Measurements from ENCODE around the gene ITPKC.
"Not testable (repeated sequence)": the region's sequence is repeated elsewhere in the genome, so short reads cannot be mapped to it uniquely, and the experiment has no call there.

ITPKC gene

DNA sequence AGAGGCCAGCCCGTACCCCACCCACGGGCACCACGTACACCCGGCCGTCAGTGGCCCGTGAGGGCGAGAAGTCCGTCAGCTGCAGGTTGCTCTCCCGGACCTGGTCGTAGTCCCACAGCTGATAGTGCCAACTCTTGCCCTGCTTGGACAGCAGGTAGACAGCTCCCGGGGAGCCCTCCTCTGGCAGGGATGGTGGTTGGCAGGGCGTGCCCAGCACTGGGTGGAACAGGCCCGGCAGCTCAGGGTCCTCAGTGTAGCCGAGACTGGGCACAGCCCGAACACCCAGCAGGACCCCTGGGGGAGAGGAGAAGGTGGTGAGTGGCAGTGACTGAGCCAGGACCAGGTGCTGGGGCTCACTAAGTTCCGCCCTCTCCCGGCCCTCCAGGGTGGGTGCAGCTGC lies 25.6 kb downstream of the ITPKC start:
- no peak for DNase-seq

DNA sequence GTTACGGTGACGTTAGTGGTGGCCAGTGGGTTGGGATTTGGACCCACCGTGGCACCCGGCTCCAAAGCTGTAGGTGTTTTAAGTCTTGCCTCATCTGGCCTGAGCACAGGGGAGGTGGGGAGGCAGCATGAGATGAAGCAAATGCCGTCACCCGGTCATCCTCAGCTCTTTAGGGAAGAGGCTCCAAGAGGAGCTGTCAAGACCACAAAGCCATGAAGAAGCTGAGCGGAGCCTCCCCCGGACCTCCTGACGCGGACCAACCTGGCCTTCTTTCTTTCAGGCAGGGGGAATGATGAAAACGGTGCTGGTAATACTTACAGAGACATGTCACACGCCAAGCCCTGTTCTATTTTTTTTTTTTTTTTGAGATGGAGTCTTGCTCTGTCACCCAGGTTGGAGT lies 26.0 kb downstream of the ITPKC start:
- no peak for DNase-seq

DNA sequence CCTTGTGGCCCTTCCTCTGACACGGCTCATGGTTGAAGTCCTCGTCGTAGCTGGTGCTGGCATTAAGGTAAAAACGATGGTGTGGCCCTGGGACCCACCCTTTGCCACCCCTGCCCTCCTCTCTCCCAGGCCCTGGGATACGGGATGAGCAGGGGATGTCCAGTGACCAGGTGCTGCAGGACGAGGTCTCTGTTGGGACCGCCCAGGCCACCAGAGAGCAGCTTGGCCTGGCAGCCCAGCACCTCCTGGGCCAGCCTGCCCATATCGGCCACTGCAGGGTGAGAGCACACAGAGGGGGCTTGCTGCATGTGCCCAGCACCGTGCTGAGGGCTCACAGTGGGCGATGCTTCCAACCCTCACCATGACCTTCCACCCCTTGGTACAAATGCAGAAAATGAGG lies 27.0 kb downstream of the ITPKC start:
- no peak for DNase-seq

DNA sequence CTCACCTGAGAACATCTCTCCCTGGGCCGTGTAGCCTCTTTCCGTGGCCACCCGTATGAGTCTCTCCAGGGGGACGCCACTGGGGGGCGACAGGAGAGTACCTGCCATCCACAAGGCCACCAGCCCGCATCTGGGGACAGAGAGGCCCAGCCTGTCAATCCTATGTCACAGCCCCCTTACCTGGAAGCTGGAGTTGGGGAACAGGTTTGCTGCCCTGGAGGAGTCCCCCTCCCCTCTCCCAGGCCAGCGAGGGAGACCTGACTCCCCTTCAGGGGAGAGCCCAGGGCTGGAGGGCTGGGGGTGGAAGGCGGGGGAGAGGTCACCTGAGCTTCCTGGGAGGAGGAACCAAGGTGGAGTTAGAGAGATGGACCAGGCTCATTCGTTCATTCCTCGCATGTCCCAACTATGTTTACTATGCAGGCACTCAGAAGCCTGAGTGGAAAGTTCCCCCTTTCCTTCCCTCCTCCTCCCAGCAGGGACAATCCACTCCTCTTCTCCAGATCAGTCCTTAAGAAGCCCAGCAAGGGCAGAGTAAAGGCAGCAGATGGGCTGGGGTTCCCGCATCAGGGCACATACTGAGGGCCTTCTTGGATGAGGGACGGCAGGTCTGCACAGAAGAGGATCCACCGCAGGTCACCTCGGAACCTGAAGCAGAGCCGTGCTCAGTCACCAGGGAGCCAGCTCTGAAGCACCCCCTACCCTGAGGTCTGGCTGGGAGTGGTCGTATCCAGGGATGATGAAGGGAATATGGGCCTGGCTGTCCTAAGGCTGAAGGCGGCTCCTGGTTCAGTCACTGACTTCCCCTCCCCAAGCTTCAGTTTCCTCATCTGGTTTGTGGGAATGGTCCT lies 27.9 kb downstream of the ITPKC start:
- DNase-seq, result no peak

DNA sequence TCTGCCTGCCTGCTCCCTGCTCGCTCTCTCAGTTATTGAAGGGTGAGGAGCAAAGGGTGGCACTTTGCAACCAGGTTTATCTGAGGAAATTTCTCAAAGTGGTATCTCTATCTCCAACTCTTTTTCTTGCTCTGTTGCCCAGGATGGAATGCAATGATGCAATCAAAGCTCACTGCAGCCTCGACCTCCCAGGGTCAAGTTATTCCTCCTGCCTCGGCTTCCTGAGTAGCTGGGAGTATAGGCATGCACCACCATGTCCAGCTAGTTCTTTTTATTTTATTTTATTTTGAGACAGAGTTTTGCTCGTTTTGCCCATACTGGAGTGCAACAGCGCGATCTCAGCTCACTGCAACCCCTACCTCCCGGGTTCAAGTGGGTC lies 28.5 kb downstream of the ITPKC start:
- no peak for DNase-seq

DNA sequence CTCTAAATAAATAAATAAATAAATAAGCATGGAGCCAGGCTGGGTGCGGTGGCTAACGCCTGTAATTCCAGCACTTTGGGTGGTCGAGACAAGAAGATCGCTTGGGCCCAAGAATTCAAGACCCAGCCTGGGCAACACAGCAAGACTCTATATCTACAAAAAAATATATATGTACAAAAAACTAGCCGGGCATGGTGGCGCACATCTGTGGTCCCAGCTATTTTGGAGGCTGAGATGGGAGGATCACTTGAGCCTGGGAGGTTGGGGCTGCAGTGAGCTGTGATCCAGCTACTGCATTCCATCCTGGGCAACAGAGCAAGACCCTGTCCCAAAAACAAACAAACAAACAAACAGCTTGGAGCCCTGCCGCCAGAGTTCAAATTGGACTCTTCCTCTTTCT lies 30.6 kb downstream of the ITPKC start:
- no peak for DNase-seq

DNA sequence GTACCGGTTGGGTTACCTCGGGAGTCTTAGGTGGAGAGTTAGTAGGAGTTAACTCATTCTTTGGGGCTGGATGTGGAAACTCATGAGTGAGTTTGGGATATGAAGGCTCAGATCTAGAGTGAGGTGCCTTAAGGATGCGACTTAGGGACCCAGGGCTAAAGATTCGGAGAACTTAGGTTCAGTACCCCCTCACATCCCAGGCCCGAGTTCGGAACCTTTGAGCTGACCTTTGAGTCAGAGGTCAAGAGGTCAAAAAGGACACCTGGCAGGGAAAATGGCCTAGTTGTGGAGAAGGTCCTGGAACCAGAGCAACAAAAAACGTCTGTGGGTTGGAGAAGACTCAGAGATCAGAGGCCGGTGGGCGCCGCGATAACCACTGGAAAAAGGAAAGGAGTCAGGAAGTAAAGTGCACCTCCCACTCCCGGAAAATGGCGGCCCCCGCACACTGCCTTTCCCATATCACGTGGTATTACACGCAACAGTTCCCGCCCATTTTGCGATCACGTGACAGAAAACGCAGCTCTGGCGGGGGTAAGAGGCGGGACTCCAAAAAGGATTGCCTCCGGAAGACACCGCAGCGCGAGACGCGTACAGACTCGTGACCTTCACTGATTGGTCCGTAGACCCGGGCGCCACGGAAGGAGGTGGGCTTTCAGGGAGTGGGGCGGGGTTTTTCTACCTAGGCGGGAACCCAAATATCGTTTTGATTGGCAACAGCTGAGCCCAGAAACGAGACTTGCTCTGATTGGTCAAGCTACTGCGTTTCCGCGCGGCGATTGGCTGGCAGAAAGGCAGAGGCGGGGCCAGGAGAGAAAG lies 33.4 kb downstream of the ITPKC start, which contains the start of gene ACTMAP:
ACTMAP (minus strand) TSS at position 420 of the 816 bp plus-strand sequence. CDS start 674 bp downstream, outside the sequence.
- peak; percentile 99 to 100 (median 99) for DNase-seq

DNA sequence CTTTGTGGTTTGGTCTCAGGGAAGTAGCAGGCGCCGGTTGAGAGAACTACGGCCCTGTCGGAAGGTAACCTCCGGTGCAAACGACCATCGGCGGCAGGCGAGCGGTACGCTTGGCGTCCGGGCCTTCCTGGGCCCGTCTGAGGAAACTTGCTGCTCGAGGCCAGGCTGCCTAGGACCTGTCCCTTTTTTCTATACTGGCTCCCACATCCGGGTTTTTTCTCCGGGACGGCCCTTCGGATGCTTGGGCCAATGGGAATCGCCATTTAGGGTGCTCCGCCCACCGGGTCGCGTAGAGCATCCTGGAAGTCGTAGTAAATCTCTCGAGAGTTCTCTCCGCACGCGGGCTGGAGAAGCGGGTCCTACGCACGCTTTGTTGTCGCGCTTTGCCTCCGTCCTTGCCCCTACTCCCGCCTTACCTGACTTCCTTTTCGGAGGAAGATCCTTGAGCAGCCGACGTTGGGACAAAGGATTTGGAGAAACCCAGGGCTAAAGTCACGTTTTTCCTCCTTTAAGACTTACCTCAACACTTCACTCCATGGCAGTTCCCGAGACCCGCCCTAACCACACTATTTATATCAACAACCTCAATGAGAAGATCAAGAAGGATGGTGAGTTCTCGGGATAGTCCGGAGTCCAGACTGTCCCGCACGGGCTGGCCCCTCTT lies 34.1 kb downstream of the ITPKC start, which contains the start of gene SNRPA:
SNRPA (plus strand) TSS at position 330 of the 664 bp plus-strand sequence; CDS start at position 536, 206 bp downstream.
- DNase-seq, result peak; percentile 90 to 97 (median 94)

DNA sequence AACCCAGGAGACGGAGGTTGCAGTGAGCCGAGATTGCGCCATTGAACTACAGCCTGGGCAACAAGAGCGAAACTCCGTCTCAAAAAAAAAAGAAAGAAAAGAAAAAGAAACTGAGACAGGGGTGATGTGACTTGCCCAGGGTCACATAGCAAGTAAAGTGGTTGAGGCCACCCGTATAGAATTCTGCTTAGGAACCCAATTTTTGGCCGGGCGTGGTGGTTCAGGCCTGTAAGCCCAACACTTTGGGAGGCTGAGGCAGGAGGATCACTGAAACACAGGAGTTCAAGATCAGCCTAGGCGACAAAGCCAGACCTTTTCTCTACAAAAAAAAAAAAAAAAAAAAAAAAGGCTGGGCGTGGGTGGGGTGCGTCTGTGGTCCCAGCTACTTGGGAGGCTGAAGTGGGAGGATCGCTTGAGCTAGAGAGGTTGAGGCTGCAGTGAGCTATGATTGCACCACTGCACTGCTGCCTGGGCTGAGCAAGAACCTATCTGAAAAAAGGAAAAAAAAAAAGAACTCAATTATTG lies 35.4 kb downstream of the ITPKC start:
- peak in 1 of 5 donors; percentile 31 for DNase-seq

DNA sequence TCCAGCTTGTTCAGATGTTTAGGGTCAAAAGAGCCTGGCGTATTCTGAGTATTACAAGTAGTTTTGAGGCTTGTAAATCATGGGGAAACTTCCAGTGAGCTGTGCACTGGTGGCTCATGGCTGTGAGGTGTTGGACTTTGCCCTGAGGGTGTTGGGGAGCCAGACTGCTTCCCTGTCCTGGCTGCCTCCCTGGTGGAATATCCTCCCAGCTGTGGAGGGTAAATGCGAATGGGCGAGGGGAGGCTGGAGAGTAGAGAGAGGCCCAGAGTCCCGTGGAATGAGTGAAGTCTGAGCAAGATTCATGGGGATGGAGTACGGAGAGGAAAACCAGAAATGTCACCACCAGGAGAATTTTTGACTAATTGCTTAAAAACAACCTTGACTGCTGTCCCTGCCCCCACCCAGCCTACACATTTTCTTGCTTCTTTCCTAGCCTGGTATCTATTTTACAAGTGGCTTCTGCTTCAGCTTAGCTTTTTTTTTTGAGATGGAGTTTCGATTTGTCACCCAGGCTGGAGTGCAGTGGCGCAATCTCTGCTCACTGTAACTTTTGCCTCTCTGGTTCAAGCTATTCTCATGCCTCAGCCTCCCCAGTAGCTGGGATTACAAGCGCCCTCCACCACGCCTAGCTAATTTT lies 37.8 kb downstream of the ITPKC start:
- DNase-seq, result peak in 1 of 5 donors; percentile 68

DNA sequence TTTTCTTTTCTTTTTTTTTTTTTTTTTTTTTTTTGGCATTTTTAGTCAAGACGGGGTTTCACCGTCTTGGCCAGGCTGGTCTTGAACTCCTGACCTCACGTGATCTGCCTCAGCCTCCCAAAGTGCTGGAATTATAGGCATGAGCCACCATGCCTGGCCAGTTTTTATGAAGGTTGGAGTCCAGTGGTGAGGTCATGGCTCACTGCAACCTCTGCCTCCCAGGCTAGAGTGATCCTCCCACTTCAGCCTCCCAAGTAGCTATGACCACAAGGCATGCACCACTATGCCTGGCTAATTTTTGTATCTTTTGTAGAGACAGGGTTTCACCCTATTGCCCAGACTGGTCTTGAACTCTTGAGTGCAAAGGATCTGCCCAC lies 38.3 kb downstream of the ITPKC start:
- DNase-seq, result no peak

DNA sequence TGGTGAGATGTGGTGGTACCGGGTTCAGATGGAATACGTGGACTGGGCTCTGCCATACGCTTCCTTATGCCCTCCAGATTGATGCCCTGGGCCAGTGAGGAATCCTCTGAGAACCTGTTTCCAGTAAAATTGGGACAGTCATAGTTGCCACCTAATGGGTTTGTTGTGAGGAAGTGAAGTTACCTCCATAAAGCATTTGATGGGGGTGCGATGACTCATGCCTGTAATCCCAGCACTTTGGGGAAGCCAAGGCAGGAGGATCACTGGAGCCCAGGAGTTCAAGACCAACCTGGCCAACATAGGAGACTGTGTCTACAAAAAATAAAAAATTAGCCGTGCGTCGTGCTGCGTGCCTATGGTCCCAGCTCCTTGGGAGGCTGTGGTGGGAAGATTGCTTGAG lies 38.9 kb downstream of the ITPKC start:
- DNase-seq, result no peak

DNA sequence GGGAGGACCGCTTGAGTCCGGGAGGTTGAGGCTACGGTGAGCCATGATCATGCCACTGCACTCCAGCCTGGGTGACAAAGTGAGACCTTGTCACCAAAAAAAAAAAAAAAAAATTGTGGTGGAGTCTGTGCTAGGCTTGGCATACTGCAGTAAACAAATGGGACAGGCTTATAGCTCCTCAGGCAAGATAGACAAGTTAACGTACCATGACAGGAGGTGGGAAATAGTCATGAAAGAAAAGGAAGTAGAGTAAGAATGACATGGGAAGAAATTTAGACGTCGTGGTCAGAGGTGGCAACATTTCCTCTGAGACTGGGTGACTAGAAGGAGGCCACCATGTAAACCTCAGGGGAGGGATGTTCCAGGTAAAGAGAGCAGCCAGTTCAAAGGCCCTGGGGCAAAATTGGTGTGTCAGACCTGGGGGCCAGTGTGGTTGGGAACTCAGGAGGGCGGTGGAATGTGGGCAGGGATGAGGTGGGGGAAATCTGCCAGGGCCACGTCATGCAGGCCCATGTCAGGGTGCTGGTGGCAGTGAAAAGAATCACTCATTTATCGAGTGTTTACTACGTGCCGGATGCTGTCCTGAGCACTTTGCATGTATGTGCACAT lies 39.7 kb downstream of the ITPKC start:
- peak in 1 of 5 donors; percentile 19 for DNase-seq

DNA sequence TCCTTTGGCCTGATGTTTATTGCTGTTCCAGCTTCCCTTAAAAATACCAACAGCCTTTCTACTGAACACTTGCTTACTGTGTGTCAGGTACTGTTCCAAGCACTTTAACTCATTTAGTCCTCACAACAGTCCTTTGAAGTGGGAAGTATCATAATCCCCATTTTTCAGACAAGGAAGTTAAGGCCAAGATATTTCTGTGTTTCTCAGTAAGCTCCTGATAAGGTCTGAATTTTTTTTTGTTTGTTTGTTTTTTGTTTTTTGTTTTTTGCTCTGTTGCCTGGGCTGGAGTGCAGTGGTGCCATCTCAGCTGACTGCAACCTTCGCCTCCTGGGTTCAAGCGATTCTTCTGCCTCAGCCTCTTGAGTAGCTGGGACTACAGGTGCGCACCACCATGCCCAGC lies 41.6 kb downstream of the ITPKC start:
- no peak for DNase-seq

DNA sequence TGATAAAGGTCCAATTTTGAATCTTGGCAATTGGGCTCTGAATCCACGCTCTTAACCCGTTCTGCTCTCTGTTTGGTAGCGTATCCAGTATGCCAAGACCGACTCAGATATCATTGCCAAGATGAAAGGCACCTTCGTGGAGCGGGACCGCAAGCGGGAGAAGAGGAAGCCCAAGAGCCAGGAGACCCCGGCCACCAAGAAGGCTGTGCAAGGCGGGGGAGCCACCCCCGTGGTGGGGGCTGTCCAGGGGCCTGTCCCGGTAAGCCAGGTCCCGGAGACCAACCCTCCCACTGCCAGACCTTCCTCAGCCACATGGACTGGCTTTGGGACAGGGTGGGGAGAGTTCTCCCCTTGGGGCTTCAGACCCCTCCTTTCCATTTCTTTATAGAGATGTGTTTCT lies 42.4 kb downstream of the ITPKC start:
- no peak for DNase-seq

DNA sequence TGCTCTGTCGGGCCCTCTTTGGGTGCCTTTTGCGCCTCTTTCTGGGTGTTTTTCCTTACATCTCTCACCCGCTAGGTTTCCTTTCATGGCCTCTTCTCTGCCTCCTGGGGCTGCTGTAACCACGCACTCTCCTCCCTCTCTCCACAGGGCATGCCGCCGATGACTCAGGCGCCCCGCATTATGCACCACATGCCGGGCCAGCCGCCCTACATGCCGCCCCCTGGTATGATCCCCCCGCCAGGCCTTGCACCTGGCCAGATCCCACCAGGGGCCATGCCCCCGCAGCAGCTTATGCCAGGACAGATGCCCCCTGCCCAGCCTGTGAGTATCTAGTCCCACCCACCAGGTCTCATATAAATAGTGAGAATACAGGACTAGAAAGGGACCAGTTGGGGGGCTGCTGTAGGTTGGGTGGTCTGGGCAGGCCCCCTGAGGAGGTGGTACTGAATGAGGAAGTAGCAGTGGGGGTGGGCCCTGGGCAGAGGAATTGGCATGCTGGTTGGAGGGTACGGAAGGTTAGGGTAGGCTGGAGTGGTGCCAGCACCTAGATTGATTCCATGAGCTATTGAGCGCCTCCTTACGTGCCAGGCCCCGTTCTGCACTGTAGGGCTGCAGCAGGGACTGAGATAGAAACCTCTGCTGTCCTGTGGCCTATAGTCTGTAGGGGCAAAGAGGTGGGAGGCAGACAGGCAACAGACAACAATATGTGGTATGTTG lies 46.0 kb downstream of the ITPKC start:
- DNase-seq, result no peak

DNA sequence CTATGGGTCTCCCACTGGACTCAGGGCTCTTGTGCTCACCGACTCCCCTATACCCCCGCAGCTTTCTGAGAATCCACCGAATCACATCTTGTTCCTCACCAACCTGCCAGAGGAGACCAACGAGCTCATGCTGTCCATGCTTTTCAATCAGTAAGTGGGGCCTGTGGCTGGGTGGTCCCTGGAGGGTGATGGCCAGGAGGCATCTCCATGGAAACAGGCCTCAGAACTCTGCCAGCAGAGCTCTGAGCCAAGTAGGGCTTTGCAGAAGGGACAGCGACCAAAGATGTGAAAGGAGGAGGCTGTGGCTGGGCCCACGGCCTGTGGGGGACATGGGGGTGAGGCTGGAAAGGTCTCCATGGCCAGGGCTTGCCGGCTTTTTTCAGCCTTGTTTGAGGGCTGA lies 46.6 kb downstream of the ITPKC start:
- DNase-seq, result no peak

DNA sequence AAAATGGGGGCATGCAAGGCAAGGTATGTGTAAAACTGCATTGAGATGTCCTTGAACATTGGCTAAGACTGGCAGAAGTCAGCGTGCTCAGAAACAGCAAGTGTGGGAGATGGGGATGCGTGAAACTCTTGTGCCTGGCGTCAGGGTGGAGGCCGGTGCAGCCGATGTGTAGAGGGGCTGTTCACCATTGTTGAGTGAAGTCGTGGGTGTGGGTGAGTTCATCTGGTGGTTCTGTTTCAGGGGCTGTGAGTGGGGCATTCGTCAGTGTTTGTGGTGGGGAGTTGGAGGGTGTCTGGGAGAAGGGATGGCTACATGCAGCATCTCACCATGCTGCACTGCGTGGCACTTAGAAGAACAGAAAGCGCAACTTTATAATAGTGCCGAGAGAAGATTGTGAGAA lies 47.1 kb downstream of the ITPKC start:
- no peak for DNase-seq

DNA sequence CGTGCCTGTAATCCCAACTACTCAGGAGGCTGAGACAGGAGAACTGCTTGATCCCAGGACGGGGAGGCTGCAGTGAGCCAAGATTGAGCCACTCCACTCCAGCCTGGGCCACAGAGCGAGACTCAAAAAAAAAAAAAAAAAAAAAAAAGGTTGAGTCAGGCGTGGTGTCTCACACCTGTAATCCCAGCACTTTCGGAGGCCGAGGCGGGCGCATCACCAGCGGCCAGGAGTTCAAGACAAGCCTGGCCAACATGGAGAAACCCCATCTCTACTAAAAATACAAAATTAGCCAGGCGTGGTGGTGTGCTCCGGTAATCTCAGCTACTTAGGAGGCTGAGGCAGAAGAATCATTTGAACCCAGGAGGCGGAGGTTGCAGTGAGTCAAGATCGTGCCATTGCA lies 49.5 kb downstream of the ITPKC start:
- DNase-seq, result not testable (repeated sequence)

DNA sequence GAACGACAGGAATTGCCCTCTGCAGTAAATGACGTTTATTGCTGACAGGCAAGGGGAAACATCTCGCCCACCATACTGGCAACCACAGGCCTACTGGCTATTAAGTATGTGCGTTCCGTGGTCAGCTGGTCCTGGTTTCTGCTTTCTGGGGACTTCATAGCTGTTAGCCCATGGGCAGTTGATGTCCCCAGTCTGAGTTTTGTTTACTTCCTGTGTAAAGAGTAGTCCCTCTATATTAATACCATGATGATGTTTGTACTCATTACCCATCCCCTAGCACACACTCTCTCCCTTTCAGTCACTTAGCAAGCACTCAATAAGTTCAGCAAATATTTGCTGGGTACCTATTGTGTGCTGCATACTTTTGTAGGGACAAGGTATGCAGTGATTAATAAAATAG lies 52.0 kb downstream of the ITPKC start:
- DNase-seq, result no peak

All from T-helper 1 cell (primary cell).